ENCODE results near the gene KMT2E. TPM values are rescaled to one million over a fixed set of nuclear protein-coding genes. Genes with fewer than 3 reads are reported as not detected.

KMT2E gene
- total and polyA plus RNA-seq, 4 experiments from 2014 or later: 109 to 244 (median 218) TPM

GRCh38 chr7:105073143-105073542 lies 59.1 kb downstream of the KMT2E start:
- H3K4me1 ChIP-seq (ENCODE audit: insufficient read depth, low read length): no peaks in the 10 kb centered on the region
- Mint-ChIP-seq H3K4me3 (no peak overlapping the region), H3K4me1 (peaks cover 9 to 21% (median 15%) of the 10 kb centered on the region in 4 donors), H3K36me3 (peaks cover 39 to 81% of the 10 kb centered on the region in 2 donors), H3K9me3 (peaks cover 0 to 2% (median 0%) of the 10 kb centered on the region in 8 donors), H3K27me3 (no peaks in the 10 kb centered on the region), H3K27ac (peak overlapping the region in 5 of 7 donors; percentile 12 to 61 (median 15))
- H3K9me3 ChIP-seq (ENCODE audit: control insufficient read depth in 1 of 2, low read length in 2 of 2): no peaks in the 10 kb centered on the region
- H3K27me3 ChIP-seq (ENCODE audit: insufficient read depth, low read length): no peaks in the 10 kb centered on the region
- intact Hi-C loops (cut with micrococcal nuclease): no loop called here
- no peak overlapping the region for H3K27ac ChIP-seq (ENCODE audit: low read depth, low read length)
- POLR2A ChIA-PET (ENCODE audit: partially characterized antibody): no interaction called here
- CTCF ChIA-PET (ENCODE audit: partially characterized antibody): interaction anchor here (1.8 kb wide), 1 partner anchor 92 kb away, joined by 6 read pairs; no protein-coding TSS in a partner anchor
- H3K36me3 ChIP-seq (ENCODE audit: insufficient read depth, low read length): peaks cover 72% of the 10 kb centered on the region
- no peak for DNase-seq
- H3K4me3 ChIP-seq (ENCODE audit: low read length in 2 of 2): no peak overlapping the region

- Histone ChIP-seq H3K9me3 (ENCODE audit: control insufficient read depth in 1 of 2, low read length in 2 of 2) (no peaks in the 10 kb centered on the region), H3K27ac (ENCODE audit: low read depth, low read length) (no peak overlapping the region), H3K4me1 (ENCODE audit: insufficient read depth, low read length) (no peaks in the 10 kb centered on the region), H3K4me3 (ENCODE audit: low read length in 2 of 2) (no peak overlapping the region), H3K27me3 (ENCODE audit: insufficient read depth, low read length) (no peaks in the 10 kb centered on the region), H3K36me3 (ENCODE audit: insufficient read depth, low read length) (peaks cover 74% of the 10 kb centered on the region)
- Mint-ChIP-seq H3K36me3 (peaks cover 51 to 89% of the 10 kb centered on the region in 2 donors), H3K9me3 (no peaks in the 10 kb centered on the region), H3K27ac (no peak overlapping the region), H3K4me1 (peaks cover 4 to 17% (median 8%) of the 10 kb centered on the region in 4 donors), H3K27me3 (no peaks in the 10 kb centered on the region), H3K4me3 (no peak overlapping the region)
- no peak for DNase-seq
- intact Hi-C loops (cut with micrococcal nuclease): no loop called here
- CTCF ChIA-PET (ENCODE audit: partially characterized antibody): interaction anchor here (1.0 to 1.8 kb wide), 4 partner anchors 27 to 256 kb away, joined by 3 to 5 read pairs (median 4); no protein-coding TSS in a partner anchor
- POLR2A ChIA-PET (ENCODE audit: partially characterized antibody): interaction anchor here (1.2 kb wide), 1 partner anchor 66 kb away, joined by 5 read pairs; no protein-coding TSS in a partner anchor
These were observed 65.3 kb downstream of the KMT2E start for GRCh38 chr7:105079348-105079747.

DNA sequence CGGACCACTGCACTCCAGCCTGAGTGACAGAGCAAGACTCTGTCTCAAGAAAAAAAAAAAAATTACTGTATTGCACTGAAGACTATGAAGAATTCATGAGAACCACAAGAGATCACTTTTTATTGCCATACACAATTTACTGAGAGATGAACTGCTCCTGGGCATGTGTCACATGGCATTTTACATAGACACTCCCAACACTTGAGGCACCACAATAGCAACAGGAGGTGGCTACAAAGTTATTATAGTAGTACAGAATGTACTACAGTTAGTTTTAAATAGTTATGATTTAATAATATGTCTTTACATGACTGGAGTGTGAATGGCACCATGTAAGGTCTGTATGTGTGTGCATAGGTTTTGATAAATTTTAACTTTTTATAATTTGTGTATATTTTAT lies 70.6 kb downstream of the KMT2E start:
- no peaks in the 10 kb centered on the region for H3K27me3 Mint-ChIP-seq
- H3K36me3 Mint-ChIP-seq: peaks cover 37 to 79% of the 10 kb centered on the region in 2 donors
- no peaks in the 10 kb centered on the region for H3K9me3 Mint-ChIP-seq
- intact Hi-C loops (cut with micrococcal nuclease): no loop called here
- Histone ChIP-seq H3K27me3 (ENCODE audit: insufficient read depth, low read length) (no peaks in the 10 kb centered on the region), H3K9me3 (ENCODE audit: control insufficient read depth in 1 of 2, low read length in 2 of 2) (no peaks in the 10 kb centered on the region), H3K4me1 (ENCODE audit: insufficient read depth, low read length) (no peaks in the 10 kb centered on the region), H3K27ac (ENCODE audit: low read depth, low read length) (no peak overlapping the region), H3K4me3 (ENCODE audit: low read length in 2 of 2) (no peak overlapping the region), H3K36me3 (ENCODE audit: insufficient read depth, low read length) (peaks cover 41% of the 10 kb centered on the region)
- peaks cover 9 to 26% (median 17%) of the 10 kb centered on the region in 4 donors for H3K4me1 Mint-ChIP-seq
- ChIA-PET CTCF (ENCODE audit: partially characterized antibody) (no interaction called here), POLR2A (ENCODE audit: partially characterized antibody) (no interaction called here)
- DNase-seq: no peak
- no peak overlapping the region for H3K4me3 Mint-ChIP-seq
- peak overlapping the region in 2 of 7 donors; percentile 33 to 57 for H3K27ac Mint-ChIP-seq

GRCh38 chr7:105086850-105087249 lies 72.8 kb downstream of the KMT2E start:
- intact Hi-C loops (cut with micrococcal nuclease): no loop called here
- H3K4me3 ChIP-seq (ENCODE audit: low read length in 2 of 2): no peak overlapping the region
- peaks cover 50% of the 10 kb centered on the region for H3K36me3 ChIP-seq (ENCODE audit: insufficient read depth, low read length)
- no peak for DNase-seq
- H3K36me3 Mint-ChIP-seq: peaks cover 41 to 74% of the 10 kb centered on the region in 2 donors
- H3K4me1 Mint-ChIP-seq: peaks cover 8 to 31% (median 19%) of the 10 kb centered on the region in 4 donors
- no peak overlapping the region for H3K4me3 Mint-ChIP-seq
- no peaks in the 10 kb centered on the region for H3K27me3 Mint-ChIP-seq
- no peak overlapping the region for H3K27ac Mint-ChIP-seq
- peaks cover 0 to 1% (median 0%) of the 10 kb centered on the region in 8 donors for H3K9me3 Mint-ChIP-seq
- ChIA-PET POLR2A (ENCODE audit: partially characterized antibody) (interaction anchor here (0.9 kb wide), 1 partner anchor 73 kb away, joined by 3 read pairs; no protein-coding TSS in a partner anchor), CTCF (ENCODE audit: partially characterized antibody) (interaction anchor here (0.6 to 2.0 kb wide), 4 partner anchors 12 to 342 kb away, joined by 3 to 8 read pairs (median 4); no protein-coding TSS in a partner anchor)
- H3K27me3 ChIP-seq (ENCODE audit: insufficient read depth, low read length): no peaks in the 10 kb centered on the region
- no peaks in the 10 kb centered on the region for H3K4me1 ChIP-seq (ENCODE audit: insufficient read depth, low read length)
- H3K9me3 ChIP-seq (ENCODE audit: control insufficient read depth in 1 of 2, low read length in 2 of 2): no peaks in the 10 kb centered on the region
- no peak overlapping the region for H3K27ac ChIP-seq (ENCODE audit: low read depth, low read length)

DNA sequence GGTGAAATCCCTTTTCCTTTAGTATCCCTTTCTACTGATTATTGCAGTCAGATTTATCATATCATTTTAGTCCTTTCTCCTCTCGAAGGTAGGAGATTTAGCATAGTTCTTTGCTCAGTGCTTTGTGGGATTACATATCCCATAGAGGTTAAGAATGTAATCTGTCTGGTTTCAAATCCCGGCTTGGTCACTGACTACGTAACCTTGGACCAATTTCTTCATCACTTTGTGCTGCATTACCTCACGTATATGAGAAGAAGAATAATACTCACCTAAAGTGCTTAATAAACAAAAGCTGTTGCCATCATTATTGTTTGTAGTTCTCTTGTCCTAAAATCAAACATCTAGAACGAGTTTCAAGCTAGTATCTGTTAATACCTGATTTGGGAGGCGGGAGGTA lies 74.0 kb downstream of the KMT2E start:
- H3K27ac ChIP-seq (ENCODE audit: low read depth, low read length): no peak overlapping the region
- H3K9me3 ChIP-seq (ENCODE audit: control insufficient read depth in 1 of 2, low read length in 2 of 2): no peaks in the 10 kb centered on the region
- no peak overlapping the region for H3K4me3 ChIP-seq (ENCODE audit: low read length in 2 of 2)
- H3K27ac Mint-ChIP-seq: peak overlapping the region in 4 of 7 donors; percentile 4 to 43 (median 26)
- H3K36me3 Mint-ChIP-seq: peaks cover 41 to 73% of the 10 kb centered on the region in 2 donors
- no peaks in the 10 kb centered on the region for H3K27me3 Mint-ChIP-seq
- H3K36me3 ChIP-seq (ENCODE audit: insufficient read depth, low read length): peaks cover 51% of the 10 kb centered on the region
- CTCF ChIA-PET (ENCODE audit: partially characterized antibody): interaction anchor here (0.5 to 2.0 kb wide), 3 partner anchors 11 to 107 kb away, joined by 3 to 8 read pairs (median 5); no protein-coding TSS in a partner anchor
- POLR2A ChIA-PET (ENCODE audit: partially characterized antibody): interaction anchor here (1.0 to 1.3 kb wide), 2 partner anchors 104 to 106 kb away, joined by 3 read pairs; no protein-coding TSS in a partner anchor
- H3K9me3 Mint-ChIP-seq: peaks cover 0 to 1% (median 0%) of the 10 kb centered on the region in 8 donors
- no peaks in the 10 kb centered on the region for H3K27me3 ChIP-seq (ENCODE audit: insufficient read depth, low read length)
- H3K4me1 ChIP-seq (ENCODE audit: insufficient read depth, low read length): no peaks in the 10 kb centered on the region
- intact Hi-C loops (cut with micrococcal nuclease): no loop called here
- H3K4me1 Mint-ChIP-seq: peaks cover 8 to 42% (median 17%) of the 10 kb centered on the region in 4 donors
- no peak overlapping the region for H3K4me3 Mint-ChIP-seq
- no peak for DNase-seq

GRCh38 chr7:105088456-105088855 lies 74.5 kb downstream of the KMT2E start:
- Histone ChIP-seq H3K27me3 (ENCODE audit: insufficient read depth, low read length) (no peaks in the 10 kb centered on the region), H3K4me3 (ENCODE audit: low read length in 2 of 2) (no peak overlapping the region), H3K4me1 (ENCODE audit: insufficient read depth, low read length) (no peaks in the 10 kb centered on the region), H3K36me3 (ENCODE audit: insufficient read depth, low read length) (peaks cover 46% of the 10 kb centered on the region), H3K27ac (ENCODE audit: low read depth, low read length) (no peak overlapping the region), H3K9me3 (ENCODE audit: control insufficient read depth in 1 of 2, low read length in 2 of 2) (no peaks in the 10 kb centered on the region)
- Mint-ChIP-seq H3K4me3 (peak overlapping the region in 1 of 8 donors; percentile 2), H3K4me1 (peaks cover 8 to 38% (median 15%) of the 10 kb centered on the region in 4 donors), H3K36me3 (peaks cover 40 to 72% of the 10 kb centered on the region in 2 donors), H3K27me3 (no peaks in the 10 kb centered on the region), H3K27ac (peak overlapping the region in 5 of 7 donors; percentile 4 to 72 (median 20)), H3K9me3 (peaks cover 0 to 1% (median 0%) of the 10 kb centered on the region in 8 donors)
- ChIA-PET CTCF (ENCODE audit: partially characterized antibody) (interaction anchor here (2.0 kb wide), 1 partner anchor 10 kb away, joined by 5 read pairs; no protein-coding TSS in a partner anchor), POLR2A (ENCODE audit: partially characterized antibody) (interaction anchor here (1.0 to 1.3 kb wide), 2 partner anchors 105 to 107 kb away, joined by 3 read pairs; no protein-coding TSS in a partner anchor)
- intact Hi-C loops (cut with micrococcal nuclease): no loop called here
- no peak for DNase-seq

DNA sequence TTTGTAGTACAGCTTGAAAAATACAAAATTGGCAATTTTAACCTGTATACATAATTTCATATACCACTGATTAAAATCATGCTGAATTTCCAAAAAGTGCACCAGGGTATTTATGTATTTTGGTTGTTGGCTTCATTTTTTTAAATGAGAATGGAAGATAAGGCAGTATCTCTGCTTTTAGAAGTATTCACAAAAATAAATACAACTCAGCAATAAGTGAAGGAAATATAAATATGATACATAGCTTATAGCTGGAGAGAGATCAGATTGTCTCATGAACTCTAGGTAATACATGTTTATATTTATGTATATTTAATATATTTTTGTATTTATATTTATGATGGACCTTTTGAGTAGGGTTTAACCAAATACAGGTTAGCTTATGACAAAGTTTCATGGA lies 81.0 kb downstream of the KMT2E start:
- H3K27me3 Mint-ChIP-seq: no peaks in the 10 kb centered on the region
- intact Hi-C loops (cut with micrococcal nuclease): loop anchor here (5.0 kb wide), 1 partner anchor 113 kb away; no protein-coding TSS in a partner anchor
- peak overlapping the region in 4 of 7 donors; percentile 12 to 64 (median 59) for H3K27ac Mint-ChIP-seq
- H3K36me3 Mint-ChIP-seq: peaks cover 36 to 80% of the 10 kb centered on the region in 2 donors
- H3K9me3 Mint-ChIP-seq: peaks cover 0 to 1% (median 0%) of the 10 kb centered on the region in 8 donors
- Histone ChIP-seq H3K4me1 (ENCODE audit: insufficient read depth, low read length) (peaks cover 13% of the 10 kb centered on the region), H3K27ac (ENCODE audit: low read depth, low read length) (no peak overlapping the region), H3K4me3 (ENCODE audit: low read length in 2 of 2) (no peak overlapping the region), H3K27me3 (ENCODE audit: insufficient read depth, low read length) (no peaks in the 10 kb centered on the region), H3K9me3 (ENCODE audit: control insufficient read depth in 1 of 2, low read length in 2 of 2) (no peaks in the 10 kb centered on the region), H3K36me3 (ENCODE audit: insufficient read depth, low read length) (peaks cover 30% of the 10 kb centered on the region)
- H3K4me3 Mint-ChIP-seq: no peak overlapping the region
- CTCF ChIA-PET (ENCODE audit: partially characterized antibody): no interaction called here
- POLR2A ChIA-PET (ENCODE audit: partially characterized antibody): no interaction called here
- H3K4me1 Mint-ChIP-seq: peaks cover 12 to 53% (median 29%) of the 10 kb centered on the region in 4 donors
- DNase-seq: no peak

All from CD4-positive, alpha-beta memory T cell (primary cell).